GM21717 (cell line): ENCODE data around the gene NTN1.

Experiments
- ATAC-seq: cut with Tn5 transposase; IDR thresholded peaks from one replicate; pipeline ENCODE4 v1.9.1; 2021; ENCODE audit warnings: mild to moderate bottlenecking, moderate library complexity; ENCODE audit not compliant: unreplicated experiment

Gene NTN1

DNA sequence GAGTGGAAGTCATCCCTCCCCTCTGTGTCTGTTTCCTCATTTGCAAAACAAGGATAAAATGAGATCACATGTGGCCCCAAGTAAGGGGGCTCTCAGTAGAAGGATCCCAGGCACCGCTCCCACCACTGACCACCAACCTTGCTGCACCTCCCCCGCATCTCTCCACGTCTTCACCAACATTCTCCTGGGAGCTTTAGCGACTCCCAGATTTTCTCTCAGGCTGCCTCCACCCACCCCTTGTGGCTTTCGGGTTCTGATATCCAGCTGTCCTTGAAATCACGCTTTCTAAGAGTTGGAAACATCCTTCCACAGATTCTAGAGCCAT is 16.4 kb upstream of the NTN1 start:
- ATAC-seq, result no peak

DNA sequence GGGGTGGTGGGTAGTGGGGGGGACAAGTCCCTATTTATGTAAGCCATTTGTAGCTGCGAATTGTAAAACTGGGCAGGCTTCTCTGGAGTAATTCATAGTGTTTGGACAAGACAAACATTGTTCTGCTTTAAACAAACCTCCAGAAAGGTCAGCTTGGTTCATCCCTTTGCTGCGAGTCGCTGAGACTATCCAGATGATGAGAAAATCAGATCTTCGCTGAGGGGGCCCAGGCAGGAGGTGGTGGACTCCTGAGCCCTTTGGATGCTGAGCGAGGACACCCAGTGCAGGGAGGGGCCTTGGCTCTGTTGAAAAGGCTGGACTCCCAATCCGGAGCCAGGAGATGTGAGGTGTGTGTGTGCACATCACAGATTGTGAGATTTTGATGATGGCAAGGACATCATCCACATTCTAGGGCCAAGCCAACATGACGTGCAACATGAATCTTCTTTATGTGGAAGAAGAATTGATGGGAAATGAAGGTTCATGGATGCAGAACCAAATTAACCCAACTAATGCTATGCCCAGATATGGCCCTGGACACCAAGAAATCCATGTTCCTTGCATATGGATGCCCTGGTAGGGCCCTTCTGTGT is 15.0 kb upstream of the NTN1 start:
- no peak for ATAC-seq

DNA sequence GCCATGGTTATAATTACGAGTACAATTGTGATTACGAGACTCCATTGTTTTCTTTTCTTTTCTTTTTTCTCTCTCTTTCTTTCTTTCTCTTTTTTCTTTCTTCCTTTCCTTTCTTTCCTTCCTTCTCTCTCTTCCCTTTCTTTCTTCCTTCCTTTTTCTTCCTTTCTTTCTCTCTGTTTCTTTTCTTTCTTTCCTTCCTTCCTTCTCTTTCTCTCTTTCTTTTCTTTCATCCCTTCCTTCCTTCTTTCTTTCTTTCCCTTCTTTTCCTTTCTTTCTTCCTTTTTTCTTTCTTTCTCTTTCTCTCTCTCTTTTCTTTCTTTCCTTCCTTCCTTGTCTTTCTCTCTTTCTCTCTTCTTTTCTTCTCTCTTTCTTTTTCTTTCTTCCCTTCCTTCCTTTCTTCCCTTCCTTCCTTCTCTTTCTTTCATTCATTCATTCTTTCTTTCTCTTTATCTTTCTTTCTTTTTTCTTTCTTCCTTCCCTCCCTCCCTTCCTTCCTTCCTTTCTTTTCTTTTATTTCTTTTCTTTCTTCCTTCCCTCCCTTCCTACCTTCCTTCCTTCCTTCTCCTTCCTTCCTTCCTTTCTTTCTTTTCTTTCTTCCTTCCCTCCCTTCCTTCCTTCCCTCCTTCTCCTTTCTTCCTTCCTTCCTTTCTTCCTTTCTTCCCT is 14.1 kb upstream of the NTN1 start:
- ATAC-seq, result no peak

DNA sequence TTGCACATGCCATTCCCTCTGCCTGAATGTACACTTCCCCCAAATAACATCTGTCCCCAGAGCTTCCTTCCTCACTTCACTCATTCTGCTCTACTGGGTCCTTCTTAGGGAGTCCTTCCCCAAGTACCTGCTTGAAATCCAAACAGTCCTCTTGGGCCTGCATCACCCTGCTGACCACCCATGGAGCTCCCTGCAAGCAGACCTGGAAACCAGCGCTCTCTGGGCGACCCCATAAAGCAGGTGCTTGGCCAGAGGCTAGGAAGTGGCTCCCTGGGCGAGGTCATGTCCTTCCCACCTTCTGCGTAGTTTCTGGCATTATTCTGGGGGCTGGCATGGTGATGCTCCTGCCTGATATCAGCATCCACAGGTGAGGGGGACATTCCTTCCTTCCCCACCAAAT is 12.2 kb upstream of the NTN1 start:
- no peak for ATAC-seq

DNA sequence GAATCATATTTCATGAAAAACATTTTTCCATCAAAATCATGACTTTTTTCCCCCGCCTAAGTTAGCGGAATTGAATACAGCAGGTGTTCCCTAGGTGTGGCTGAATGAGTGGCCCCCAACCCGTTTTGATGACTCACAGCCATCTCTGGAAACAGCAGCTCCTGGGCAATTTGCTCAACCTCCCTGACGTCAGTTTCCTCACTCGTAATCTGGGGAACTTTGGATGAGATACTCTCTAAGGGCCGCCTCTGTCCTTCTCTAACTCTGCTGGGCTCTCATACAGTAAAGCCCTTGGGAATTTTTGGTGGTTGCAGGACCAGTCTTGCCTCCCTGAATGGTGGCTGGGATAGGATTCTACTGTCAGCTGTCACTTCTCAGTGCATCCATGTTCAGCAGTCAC is 11.6 kb upstream of the NTN1 start:
- no peak for ATAC-seq

DNA sequence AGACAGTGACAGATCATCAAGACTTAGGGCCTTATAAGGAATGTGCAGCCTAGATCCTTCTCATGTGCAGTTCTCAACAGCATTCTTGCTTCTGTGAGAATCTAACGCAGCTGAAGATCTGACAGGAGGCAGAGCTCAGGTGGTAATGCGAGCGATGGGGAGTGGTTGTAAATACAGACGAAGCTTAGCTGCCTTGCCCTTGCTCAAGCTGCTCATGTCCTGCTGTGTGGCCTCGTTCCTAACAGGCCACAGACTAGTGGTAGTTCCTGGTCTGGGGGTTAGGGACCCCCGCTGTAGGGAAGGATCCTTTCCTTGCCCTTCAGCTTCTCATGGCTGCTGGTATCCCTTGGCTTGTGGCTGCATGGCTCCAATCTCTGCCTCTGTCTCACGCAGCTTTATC is 10.3 kb upstream of the NTN1 start:
- ATAC-seq, result no peak

DNA sequence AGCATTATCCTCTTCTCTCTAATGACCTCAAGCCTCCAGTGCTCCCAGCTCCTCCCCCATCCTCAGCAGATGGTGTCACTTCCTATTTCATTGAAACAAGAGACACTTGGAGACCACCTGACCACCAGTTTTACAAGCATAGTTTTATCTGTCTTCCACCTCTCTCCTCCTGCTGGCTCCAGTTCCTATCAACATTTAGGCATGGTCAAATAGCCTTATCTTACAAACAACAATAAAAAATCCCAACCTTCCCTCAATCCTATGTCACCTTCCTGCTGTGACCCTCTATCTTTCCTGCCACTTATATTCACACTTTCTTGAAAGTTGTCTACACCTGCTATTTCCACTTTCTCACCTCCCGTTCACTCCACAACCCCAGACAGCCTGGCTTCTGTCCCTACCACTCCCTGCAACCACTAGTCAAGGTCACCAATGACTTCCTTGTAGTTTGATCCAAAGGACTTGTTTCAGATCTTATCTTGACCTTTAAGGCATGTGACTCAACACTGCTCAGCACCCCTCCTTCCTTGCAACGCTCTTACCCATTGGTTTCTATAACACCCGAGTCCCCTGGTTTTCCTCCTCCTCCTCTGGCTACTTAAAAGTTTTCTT is 4.3 kb upstream of the NTN1 start:
- ATAC-seq, result no peak

DNA sequence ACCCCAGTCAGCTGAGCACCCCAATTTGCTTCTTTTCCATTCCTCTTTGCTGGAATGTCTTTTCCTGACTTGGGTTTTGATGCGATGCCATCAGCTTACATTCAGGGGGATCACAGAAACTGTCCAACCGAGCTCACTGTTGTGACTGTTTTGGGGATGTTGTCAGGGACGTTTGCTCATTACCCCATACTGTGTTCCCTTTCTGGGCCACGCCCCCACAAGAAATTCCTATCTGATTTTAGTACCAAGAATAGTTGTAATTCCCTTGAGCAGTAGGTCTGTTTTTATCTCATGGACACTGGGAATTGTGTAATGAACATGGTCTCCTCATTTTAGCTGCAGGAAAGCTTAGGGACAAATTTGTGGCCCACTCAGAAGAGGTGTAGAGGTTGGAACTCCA is 2.6 kb upstream of the NTN1 start:
- ATAC-seq, result no peak

DNA sequence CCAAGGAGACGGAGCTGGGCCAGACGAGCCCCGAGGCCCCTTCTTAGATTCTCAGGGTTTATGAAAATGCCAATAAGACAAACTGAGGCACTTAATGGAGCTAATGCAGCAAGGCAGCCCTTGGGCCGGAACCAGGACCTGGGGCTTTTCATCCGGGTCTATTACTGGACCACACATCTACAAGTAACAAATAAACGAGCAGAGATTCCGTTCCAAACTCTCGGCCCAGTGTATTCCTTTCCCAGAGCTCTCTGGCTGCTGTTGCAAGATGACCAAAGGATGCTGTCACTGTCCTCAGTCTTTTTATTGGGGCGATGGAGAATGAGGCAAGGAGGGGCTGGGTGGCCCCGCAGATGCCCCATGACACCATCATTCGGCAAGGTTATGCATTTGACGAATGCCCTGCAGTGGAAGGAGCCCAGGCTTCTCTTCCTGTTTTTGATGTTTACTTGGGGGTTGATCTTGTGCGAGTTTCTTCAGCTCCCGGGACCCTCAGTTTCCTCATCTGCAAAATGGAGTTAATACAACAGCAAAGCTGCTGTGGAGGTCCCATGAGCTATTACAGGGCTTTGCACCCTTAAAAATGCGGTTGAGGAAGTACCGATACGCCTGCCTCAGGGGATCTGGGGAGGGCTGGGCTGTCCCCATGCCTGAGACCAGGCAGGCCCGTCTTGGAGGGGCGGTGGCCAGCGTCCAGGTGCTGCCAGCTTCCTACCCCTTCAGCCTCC is 1.1 kb upstream of the NTN1 start:
- ATAC-seq, result peak; percentile 5

DNA sequence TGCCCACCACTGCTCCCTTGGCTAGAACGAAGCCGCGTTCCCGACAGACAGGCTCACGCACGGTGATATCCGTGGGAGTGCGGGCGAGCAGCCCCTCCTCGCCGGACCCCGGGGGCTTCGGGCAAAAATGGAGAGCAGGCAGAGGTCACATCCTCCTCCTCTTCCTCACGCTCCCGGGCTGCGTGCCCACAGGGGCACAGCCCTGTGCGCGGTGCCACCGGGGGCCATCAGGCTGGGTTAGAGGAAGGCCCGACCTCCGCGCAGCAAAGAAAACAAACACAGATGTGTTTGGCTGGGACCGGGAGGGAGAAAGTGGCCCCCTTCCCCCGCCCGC is 519 bp upstream of the NTN1 start:
- ATAC-seq, result no peak

DNA sequence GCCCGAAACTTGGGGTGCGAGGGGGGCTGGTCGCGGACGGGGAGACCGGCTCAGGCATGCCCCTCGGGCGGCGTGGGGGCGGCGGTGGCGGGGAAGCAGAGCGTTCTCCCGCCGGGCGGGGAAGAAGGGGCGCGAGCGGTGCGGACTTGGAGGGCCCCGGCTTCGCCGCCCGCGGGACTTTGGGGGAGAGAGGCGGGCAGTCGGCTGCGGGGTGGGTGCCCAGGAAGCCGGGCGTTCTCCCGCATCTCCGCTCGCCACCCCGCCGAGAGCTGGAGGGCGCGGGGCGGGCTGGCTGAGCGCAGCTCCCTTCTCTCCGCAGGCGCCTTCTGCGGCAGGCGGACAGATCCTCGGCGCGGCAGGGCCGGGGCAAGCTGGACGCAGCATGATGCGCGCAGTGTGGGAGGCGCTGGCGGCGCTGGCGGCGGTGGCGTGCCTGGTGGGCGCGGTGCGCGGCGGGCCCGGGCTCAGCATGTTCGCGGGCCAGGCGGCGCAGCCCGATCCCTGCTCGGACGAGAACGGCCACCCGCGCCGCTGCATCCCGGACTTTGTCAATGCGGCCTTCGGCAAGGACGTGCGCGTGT is 772 bp downstream of the NTN1 start:
- ATAC-seq, result peak; percentile 5

DNA sequence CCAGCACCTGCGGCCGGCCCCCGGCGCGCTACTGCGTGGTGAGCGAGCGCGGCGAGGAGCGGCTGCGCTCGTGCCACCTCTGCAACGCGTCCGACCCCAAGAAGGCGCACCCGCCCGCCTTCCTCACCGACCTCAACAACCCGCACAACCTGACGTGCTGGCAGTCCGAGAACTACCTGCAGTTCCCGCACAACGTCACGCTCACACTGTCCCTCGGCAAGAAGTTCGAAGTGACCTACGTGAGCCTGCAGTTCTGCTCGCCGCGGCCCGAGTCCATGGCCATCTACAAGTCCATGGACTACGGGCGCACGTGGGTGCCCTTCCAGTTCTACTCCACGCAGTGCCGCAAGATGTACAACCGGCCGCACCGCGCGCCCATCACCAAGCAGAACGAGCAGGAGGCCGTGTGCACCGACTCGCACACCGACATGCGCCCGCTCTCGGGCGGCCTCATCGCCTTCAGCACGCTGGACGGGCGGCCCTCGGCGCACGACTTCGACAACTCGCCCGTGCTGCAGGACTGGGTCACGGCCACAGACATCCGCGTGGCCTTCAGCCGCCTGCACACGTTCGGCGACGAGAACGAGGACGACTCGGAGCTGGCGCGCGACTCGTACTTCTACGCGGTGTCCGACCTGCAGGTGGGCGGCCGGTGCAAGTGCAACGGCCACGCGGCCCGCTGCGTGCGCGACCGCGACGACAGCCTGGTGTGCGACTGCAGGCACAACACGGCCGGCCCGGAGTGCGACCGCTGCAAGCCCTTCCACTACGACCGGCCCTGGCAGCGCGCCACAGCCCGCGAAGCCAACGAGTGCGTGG is 1.5 kb downstream of the NTN1 start:
- no peak for ATAC-seq

DNA sequence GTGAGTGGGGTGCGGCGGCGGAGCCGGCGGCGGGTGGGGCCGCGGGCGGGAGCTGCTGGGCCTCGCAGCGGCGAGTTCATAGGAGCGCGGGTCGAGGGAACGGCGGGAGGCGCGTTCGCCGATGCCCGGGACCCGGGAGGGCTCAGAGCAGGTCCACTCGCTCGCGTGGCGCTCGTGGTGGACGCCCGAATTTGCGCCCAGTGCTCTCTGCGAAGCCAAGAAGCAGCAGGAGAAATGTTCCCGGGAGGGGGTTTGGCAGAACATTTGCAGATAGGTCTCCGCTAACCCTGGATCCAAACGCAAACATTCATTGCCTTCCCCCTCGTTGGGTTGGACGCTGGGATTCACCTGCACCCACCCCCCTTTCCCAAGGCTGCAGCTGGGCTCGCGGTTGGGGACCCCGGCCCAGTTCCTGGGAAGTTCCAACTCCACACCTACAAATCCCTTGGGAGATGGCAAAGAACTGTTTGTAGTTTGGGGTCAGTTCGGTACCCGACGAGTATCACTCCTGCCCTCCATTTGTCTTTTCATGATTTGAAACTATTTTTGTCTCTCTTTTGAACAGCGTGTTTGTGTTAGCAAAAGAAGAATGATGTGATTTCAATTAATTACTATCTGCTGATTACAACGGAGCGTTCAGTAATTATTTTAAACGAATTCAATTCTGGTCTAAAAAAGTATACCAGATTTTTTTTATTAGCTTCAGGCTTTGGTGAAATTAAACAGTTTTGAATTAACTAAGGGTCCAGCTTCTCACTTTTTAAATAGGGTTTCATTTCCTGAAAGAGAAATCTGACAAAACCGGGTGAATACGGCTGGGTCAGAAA is 2.3 kb downstream of the NTN1 start:
- no peak for ATAC-seq

DNA sequence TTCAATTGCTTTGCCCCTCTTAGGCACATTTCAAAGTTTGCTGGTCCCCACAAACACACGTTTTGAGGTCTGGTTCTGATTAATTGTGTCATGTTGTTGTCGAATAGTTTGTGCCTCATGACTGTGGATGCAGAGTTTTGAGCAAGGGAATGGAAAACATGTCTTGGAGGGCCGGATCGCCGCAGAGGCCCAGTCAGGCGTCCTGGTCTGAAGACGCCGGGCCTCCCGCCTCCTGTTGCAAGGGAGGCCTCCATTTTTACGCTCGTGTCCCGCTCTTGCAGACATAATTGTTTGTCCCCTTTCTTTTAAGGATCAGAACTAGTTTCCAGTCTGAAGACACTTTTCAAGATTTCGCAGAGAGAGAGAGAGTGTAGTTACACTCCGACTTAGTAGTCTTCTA is 3.2 kb downstream of the NTN1 start:
- ATAC-seq, result no peak

DNA sequence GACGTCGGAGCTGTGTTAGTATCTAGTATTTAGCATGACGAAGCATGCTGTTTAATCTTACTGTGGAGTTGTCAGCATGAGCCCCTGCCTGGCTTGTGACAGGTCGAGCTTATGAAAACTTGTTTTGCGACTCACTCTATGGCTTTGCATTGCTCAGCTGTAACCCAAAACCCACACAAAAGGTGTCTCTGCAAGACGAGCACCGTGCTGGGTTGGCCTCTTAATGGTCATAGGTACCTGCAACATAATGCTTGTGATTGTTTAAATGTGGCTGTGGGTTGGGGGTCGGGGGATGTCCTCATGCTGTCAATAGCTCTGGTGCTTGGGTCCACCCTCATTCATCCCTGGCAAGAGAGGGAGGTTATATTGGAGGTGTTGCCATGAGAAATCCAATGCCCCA is 5.4 kb downstream of the NTN1 start:
- ATAC-seq, result no peak

DNA sequence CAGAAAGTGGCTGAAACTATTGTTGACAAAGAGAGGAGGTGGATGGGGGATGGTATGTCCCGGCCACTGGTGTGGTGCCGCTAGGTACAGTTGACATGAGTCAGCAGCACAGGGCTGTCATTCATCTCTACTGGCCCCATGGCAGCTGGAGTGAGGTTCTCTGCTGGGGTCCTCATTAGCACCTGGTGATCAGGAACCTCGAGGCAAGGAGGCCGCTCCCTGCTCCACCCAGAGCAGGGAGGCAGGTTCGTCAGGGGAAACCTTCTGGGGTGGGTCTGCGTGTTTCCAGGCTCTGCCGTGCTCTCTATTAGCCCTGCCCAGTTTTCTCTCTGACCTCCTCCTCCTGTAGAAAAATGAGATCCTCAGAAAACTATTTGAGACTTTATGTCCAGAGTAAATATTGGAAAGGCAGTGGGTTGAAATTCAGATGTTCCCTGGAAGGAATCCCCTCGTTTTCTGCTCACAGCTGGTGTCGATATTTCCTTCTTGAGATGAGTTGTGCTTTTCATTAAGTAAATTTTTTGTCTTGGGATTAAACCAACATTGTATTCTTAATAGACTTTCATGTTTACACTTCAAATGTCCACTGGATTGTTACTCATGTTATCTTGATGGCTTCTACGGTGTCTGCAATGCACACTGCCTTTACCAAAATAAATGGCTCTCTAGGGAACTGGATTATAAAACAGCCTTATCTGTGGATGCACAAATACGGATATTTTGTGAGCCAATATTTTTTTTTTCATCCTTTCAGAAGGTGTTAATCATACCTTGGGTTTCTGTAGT is 7.1 kb downstream of the NTN1 start:
- ATAC-seq, result no peak

DNA sequence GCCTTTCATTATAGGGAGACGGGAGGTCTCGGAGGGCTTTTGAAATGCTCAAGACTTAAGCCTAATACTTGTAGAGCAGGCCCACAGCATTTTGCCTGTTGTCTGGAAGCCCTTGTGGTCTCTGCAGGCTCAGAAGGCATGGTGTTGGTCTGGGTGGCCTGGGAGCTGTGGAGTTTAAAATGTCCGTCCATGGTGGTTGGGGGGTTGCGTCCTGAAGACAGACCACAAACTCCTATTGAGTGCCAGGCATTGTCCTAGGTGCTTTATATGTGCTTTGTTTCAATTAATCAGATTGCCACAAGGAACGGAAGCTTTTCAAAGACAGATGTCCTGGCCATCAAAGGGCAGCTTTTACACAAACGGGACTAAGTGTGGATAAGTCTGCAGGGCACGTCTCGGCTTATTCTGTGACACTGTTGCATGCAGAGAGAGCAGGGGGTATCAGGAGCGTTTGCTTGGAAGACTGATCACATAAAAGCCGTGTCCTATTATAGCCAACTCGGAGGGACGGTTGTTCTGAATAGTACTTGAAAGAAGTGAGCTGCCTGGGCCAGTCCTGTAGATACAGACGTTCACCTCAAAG is 7.8 kb downstream of the NTN1 start:
- ATAC-seq, result no peak

DNA sequence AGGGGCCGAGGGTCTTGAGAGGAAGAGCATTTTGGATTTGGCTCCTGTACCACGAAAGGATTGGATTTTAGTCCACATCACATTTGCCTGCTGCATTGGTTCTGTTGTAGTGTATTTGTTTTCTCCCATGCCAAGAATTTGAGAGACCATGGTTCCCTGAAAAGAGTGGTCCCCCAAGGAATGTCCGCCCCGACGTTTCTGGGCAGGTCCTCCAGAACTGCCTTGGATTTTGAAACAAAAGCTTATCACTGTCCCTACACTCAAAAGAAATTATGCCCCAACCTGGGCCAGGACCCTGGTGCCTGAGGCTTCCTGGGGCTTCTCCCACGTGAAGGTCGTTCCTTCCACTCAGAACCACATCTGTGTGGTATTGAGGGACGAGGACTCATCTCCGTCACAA is 10.8 kb downstream of the NTN1 start:
- ATAC-seq, result no peak

DNA sequence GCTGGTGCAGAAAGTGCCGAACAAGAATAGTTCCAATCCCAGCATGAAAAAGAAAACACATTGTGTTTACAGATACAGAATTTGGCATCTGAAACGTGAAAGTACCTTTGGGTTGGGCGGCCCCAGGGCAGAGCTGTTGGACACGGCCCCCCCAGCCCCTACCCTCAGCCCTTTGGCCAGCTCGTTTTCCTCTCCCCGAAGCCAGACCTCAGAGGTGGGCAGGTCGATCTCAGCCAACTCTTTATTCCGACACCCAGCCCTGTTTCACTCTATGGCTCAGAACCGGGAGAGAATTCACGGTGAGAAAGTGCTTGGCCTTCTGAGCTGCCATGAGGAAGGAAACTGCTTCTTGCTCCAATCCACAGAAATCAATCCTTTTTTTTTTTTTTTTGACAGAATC is 11.3 kb downstream of the NTN1 start:
- ATAC-seq, result no peak
